Limb (tissue), 2 donors: Measurements from ENCODE around the gene TMC2.
A peak's percentile ranks its signal among the peaks of the same experiment; 100 is the strongest.
"Not testable (repeated sequence)": the region's sequence is repeated elsewhere in the genome, so short reads cannot be mapped to it uniquely, and the experiment has no call there.

Source experiments
- DNase-seq, 2 donors: peaks; one replicate each; pipeline ENCODE4 v3.0.0-alpha.2; 2016; ENCODE audit errors: extremely low spot score in 2 of 2

TMC2 gene

GRCh38 chr20:2524709-2525506 is 11.5 kb upstream of the TMC2 start:
- DNase-seq = peak in 1 of 2 donors; percentile 49

GRCh38 chr20:2526218-2526583 is 10.2 kb upstream of the TMC2 start:
- DNase-seq = not testable (repeated sequence)

GRCh38 chr20:2527762-2528161 is 8.6 kb upstream of the TMC2 start:
- DNase-seq = no peak

- DNase-seq = no peak
Observed at GRCh38 chr20:2528671-2529271, 7.6 kb upstream of the TMC2 start.

GRCh38 chr20:2533118-2533517 is 3.3 kb upstream of the TMC2 start:
- DNase-seq = no peak

GRCh38 chr20:2535711-2536559 is 438 bp upstream of the TMC2 start:
- no peak for DNase-seq

- no peak for DNase-seq
Observed at GRCh38 chr20:2537101-2537500, 728 bp downstream of the TMC2 start.

GRCh38 chr20:2538356-2538755 is 2.0 kb downstream of the TMC2 start:
- no peak for DNase-seq

- no peak for DNase-seq
Observed at GRCh38 chr20:2538931-2539720, 2.8 kb downstream of the TMC2 start.

- no peak for DNase-seq
Observed at GRCh38 chr20:2541940-2542339, 5.6 kb downstream of the TMC2 start.

GRCh38 chr20:2542361-2542760 is 6.0 kb downstream of the TMC2 start:
- DNase-seq = no peak

- DNase-seq = no peak
Observed at GRCh38 chr20:2544211-2544610, 7.8 kb downstream of the TMC2 start.

GRCh38 chr20:2545594-2545993 is 9.2 kb downstream of the TMC2 start:
- DNase-seq = no peak

- DNase-seq = no peak
Observed at GRCh38 chr20:2557873-2558580, 21.7 kb downstream of the TMC2 start.

GRCh38 chr20:2558581-2559278 is 22.4 kb downstream of the TMC2 start:
- DNase-seq = no peak

- no peak for DNase-seq
Observed at GRCh38 chr20:2559279-2559626, 22.9 kb downstream of the TMC2 start.

- DNase-seq = no peak
Observed at GRCh38 chr20:2559651-2560050, 23.3 kb downstream of the TMC2 start.

- no peak for DNase-seq
Observed at GRCh38 chr20:2563116-2563515, 26.7 kb downstream of the TMC2 start.

- no peak for DNase-seq
Observed at GRCh38 chr20:2564406-2564805, 28.0 kb downstream of the TMC2 start.

GRCh38 chr20:2575682-2576081 is 39.3 kb downstream of the TMC2 start:
- no peak for DNase-seq
